Ovary (tissue), 9 donors: ENCODE data around the gene SMIM13. TPM values are rescaled to one million over a fixed set of nuclear protein-coding genes. Genes with fewer than 3 reads are reported as not detected.

Source experiments
- DNase-seq, 5 donors: peaks; one replicate each; pipeline ENCODE4 v3.0.0-alpha.2; 2019 to 2020
- H3K27ac ChIP-seq, 2 donors: fragments of 200-600 bp; one replicate each; pipeline versions ENCODE4 v1.5.1 to v1.8.0; 2019 to 2022
- H3K27me3 ChIP-seq: fragments of 200-600 bp; one replicate; pipeline ENCODE4 v1.8.0; 2022
- H3K36me3 ChIP-seq: fragments of 200-600 bp; sonication (generic); one replicate; pipeline ENCODE4 v1.5.1; 2019
- H3K4me1 ChIP-seq: one replicate; pipeline ENCODE4 v1.8.1; 2013; ENCODE audit warnings: mild to moderate bottlenecking, moderate library complexity; ENCODE audit not compliant: insufficient read depth
- H3K4me3 ChIP-seq: fragments of 200-600 bp; sonication (generic); one replicate; pipeline ENCODE4 v1.5.1; 2017
- H3K9me3 ChIP-seq, 2 donors: fragments of 200-600 bp in 1 of 2; sonication (generic) in 1 of 2; one replicate each; pipeline versions ENCODE4 v1.5.1 to v1.8.1; 2013 to 2019; ENCODE audit warnings: mild to moderate bottlenecking in 1 of 2, moderate library complexity in 1 of 2
- EP300 ChIP-seq: sonication (generic); formaldehyde crosslinking; IDR thresholded peaks from one replicate; pipeline ENCODE4 v1.6.1; 2017; ENCODE audit warnings: antibody characterized with exemption
- POLR2A ChIP-seq: fragments of 450-650 bp; IDR thresholded peaks from one replicate; pipeline ENCODE4 v1.6.1; 2017; ENCODE audit warnings: antibody characterized with exemption, mild to moderate bottlenecking, moderate library complexity
- WGBS, 3 donors: extraction: QIAGEN DNeasy Blood & Tissue Kit in 1 of 3; methylation state at CpG; one replicate each; pipeline versions ENCODE4 v1.1.5 to v1.1.7; 2013 to 2017; 5-methylcytosine and 5-hydroxymethylcytosine counted together
- intact Hi-C, 4 donors: fragments of 100-400 bp; cut with DNase I; formaldehyde crosslinking; loops; one replicate each; pipeline versions ENCODE4 v1.11.0 to v1.15.1; 2022 to 2023
- polyA plus RNA-seq, 2 donors: library from polyadenylated mRNA; stranded (reverse); fragments of 200-250 nt in 1 of 2; fragments of 350-450 nt in 1 of 2; fragmentation: Illumina TruSeq in 1 of 2; extraction: RNeasy Lipid Tissue Mini Kit (QIAGEN cat#74804) in 1 of 2; gene quantifications; one replicate each; pipeline ENCODE4 v1.2.3, GENCODE V29; 2013 to 2014
- total RNA-seq, 7 donors: library from RNA; depleted of rRNA in 2 of 7; stranded (reverse); fragments of >200 nt in 2 of 7; fragmentation: NEBNext Ultra II Directional in 3 of 7; extraction: Animal tissue kit (Norgen Biotek cat#: 25700) in 3 of 7; gene quantifications; one replicate each; pipeline versions ENCODE4 v1.1.0 to v1.2.4, GENCODE V29; 2016 to 2023
- TF ChIP-seq, protein P1 (sequence below), 3 donors: fragments of 450-650 bp in 2 of 3; fragments of 200-600 bp in 1 of 3; IDR thresholded peaks; one replicate each; pipeline versions ENCODE4 v1.5.1 to v1.8.0; 2016 to 2022; ENCODE audit warnings: antibody characterized with exemption in 3 of 3, mild to moderate bottlenecking in 1 of 3
- donor health status: DM: no; HTN: no; CAD: no; lungs with moderate emphysema.
- donor health status: DM: no; HTN: no; CAD: no.
- donor health status: Bipolar disorder and iron deficiency.
- donor health status: DM: yes; HTN: yes; CAD: no.
- donor health status: DM: no; HTN: no; CAD: no.
- donor health status: DM: yes; HTN: yes; CAD: no.

The SMIM13 gene
- total and polyA plus RNA-seq, 9 donors: 3.6 to 8.4 (median 6.0) TPM

DNA sequence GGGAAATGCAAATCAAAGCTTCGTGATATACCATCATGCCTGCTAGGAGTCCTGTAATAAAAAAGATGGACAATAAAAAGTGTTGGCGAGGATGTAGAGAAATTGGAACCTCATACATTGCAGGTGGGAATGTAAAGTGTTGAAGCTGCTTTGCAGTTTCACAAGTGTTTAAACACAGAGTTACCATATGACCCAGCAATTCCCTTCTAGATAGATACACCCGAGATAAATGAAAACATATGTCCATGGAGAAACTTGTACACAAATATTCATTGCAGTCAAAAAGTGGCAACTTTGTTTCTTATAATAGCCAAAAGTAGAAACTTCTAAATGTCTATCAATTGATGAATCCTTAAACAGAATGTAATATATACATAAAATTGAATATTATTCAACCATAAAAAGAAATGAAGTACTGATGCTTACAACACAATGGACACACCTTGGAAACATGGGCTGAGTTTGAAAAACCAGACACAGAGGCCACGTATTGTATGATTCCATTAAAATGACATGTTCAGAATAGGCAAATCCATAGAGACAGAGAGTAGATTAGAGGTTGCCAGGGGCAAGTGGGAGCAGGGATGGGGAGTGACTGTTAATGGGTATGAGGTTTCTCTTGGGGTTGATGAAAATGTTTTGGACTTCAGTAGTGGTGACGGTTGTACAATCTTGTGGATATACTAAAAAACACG is 38.7 kb downstream of the SMIM13 start:
- Histone ChIP-seq H3K27ac (no peak overlapping the region), H3K4me3 (no peak overlapping the region), H3K4me1 (peaks cover 1% of the 10 kb centered on the region), H3K27me3 (no peaks in the 10 kb centered on the region), H3K36me3 (no peaks in the 10 kb centered on the region), H3K9me3 (no peaks in the 10 kb centered on the region)
- intact Hi-C loops: no loop called here
- DNase-seq: no peak
- 94 to 95% (median 95%) methylated on average over 6 of the region's 6 CpGs for WGBS, 3 donors
- TF ChIP-seq POLR2A (no peak), EP300 (no peak)
- TF ChIP-seq, protein P1, sequence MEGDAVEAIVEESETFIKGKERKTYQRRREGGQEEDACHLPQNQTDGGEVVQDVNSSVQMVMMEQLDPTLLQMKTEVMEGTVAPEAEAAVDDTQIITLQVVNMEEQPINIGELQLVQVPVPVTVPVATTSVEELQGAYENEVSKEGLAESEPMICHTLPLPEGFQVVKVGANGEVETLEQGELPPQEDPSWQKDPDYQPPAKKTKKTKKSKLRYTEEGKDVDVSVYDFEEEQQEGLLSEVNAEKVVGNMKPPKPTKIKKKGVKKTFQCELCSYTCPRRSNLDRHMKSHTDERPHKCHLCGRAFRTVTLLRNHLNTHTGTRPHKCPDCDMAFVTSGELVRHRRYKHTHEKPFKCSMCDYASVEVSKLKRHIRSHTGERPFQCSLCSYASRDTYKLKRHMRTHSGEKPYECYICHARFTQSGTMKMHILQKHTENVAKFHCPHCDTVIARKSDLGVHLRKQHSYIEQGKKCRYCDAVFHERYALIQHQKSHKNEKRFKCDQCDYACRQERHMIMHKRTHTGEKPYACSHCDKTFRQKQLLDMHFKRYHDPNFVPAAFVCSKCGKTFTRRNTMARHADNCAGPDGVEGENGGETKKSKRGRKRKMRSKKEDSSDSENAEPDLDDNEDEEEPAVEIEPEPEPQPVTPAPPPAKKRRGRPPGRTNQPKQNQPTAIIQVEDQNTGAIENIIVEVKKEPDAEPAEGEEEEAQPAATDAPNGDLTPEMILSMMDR (IDR thresholded peaks at IDR 0.05): no peak

DNA sequence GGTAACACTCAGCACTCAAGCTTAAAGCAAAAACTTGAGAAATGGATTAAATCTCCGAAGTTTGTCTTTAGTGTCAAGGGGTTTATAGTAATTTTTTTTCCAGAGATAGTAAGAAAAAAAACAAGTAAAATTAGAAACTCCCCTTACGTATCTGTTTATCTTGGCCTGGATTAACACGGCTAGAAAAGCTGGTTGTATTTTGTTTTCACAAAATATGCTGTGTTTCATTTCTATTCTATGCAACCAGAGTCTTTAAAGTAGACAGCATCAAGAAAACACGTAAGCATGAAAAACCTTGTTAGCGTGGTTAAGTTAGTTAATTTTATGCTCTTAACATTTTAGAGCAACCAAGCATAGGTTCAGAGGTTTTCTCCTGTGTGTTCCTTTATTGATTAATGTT is 39.6 kb downstream of the SMIM13 start:
- DNase-seq: no peak
- peaks cover 1% of the 10 kb centered on the region for H3K4me1 ChIP-seq
- no peak overlapping the region for H3K27ac ChIP-seq
- no peaks in the 10 kb centered on the region for H3K9me3 ChIP-seq
- WGBS, 3 donors: 45 to 60% (median 51%) methylated on average over 5 of the region's 5 CpGs
- H3K4me3 ChIP-seq: no peak overlapping the region
- TF ChIP-seq POLR2A (no peak), EP300 (no peak)
- TF ChIP-seq, protein P1 (IDR thresholded peaks at IDR 0.05): no peak
- intact Hi-C loops: no loop called here
- H3K27me3 ChIP-seq: no peaks in the 10 kb centered on the region
- H3K36me3 ChIP-seq: no peaks in the 10 kb centered on the region

GRCh38 chr6:11136809-11137208 is 43.2 kb downstream of the SMIM13 start:
- DNase-seq: no peak
- no peak for TF ChIP-seq EP300
- no peak for TF ChIP-seq POLR2A
- TF ChIP-seq, protein P1 (IDR thresholded peaks at IDR 0.05): no peak
- no peaks in the 10 kb centered on the region for H3K36me3 ChIP-seq
- no peaks in the 10 kb centered on the region for H3K4me1 ChIP-seq
- intact Hi-C loops: no loop called here
- no peak overlapping the region for H3K27ac ChIP-seq
- H3K27me3 ChIP-seq: no peaks in the 10 kb centered on the region
- no peaks in the 10 kb centered on the region for H3K9me3 ChIP-seq
- no peak overlapping the region for H3K4me3 ChIP-seq

DNA sequence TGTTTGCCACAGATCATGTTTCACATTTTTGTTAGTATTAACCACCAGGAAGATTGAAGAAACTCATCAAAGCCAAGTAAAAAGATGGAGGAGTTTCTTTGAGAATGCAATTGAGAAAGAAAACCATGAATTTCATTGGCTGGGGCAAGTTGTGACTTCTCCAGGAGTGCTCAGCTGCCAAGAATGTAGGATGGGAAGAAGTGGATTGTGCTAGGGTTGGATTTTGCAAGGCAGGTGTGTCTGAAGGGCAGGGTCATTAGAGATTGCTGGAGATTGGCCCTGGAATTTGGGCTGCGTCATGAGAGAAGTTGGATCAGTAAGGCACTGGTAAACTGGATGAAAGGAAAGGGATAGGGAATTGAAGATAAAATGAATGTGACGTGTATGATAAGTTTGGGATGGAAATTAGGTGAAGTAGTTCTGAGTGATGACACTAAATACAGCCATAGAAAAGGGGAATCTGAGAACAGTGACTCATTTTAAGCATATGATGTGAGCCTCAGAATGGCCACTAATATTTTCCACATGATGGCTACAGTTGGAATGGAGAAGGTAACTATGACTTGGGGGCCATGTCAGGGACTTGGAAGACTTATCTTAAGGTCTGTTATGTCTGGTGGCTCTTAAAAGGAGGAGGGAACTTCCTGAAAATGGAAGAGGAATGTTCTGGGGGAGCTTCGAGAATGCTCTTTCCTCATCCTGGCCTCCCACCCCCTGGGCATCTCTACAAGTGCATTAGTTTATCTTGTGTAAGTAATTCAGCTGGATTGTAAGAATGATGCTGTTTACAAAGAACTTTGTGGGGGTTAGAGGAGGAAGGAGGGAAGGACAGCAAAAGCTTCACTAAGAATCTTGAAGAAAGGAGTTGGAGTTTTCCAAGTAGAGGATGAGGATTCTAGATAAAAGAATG is 45.7 kb downstream of the SMIM13 start:
- TF ChIP-seq, protein P1 (IDR thresholded peaks at IDR 0.05): no peak
- TF ChIP-seq POLR2A (no peak), EP300 (no peak)
- 79 to 85% (median 84%) methylated on average over 3 of the region's 3 CpGs for WGBS, 3 donors
- intact Hi-C loops: no loop called here

More for the DNA sequence above, 45.7 kb downstream of the SMIM13 start:
- no peaks in the 10 kb centered on the region for H3K36me3 ChIP-seq
- no peaks in the 10 kb centered on the region for H3K4me1 ChIP-seq
- no peaks in the 10 kb centered on the region for H3K27me3 ChIP-seq
- no peak for DNase-seq
- no peak overlapping the region for H3K27ac ChIP-seq
- no peaks in the 10 kb centered on the region for H3K9me3 ChIP-seq
- H3K4me3 ChIP-seq: no peak overlapping the region
